Gastroesophageal sphincter (tissue), 3 donors: Measurements from ENCODE around the gene MARCO.

Experiments
- CTCF ChIP-seq, 4 experiments: fragments of 200-600 bp in 2 of 4; fragments of 450-650 bp in 2 of 4; sonication (generic) in 1 of 4; IDR thresholded peaks; one replicate each; pipeline ENCODE4 v1.5.1; 2017 to 2019; ENCODE audit warnings: antibody characterized with exemption in 4 of 4, mild to moderate bottlenecking in 2 of 4, moderate library complexity in 2 of 4
- EP300 ChIP-seq: sonication (generic); formaldehyde crosslinking; IDR thresholded peaks from one replicate; pipeline ENCODE4 v1.6.1; 2017; ENCODE audit warnings: antibody characterized with exemption, mild to moderate bottlenecking
- POLR2AphosphoS5 ChIP-seq: sonication (generic); formaldehyde crosslinking; IDR thresholded peaks from one replicate; pipeline ENCODE4 v1.6.1; 2017; ENCODE audit warnings: antibody characterized with exemption

- TF ChIP-seq CTCF (IDR thresholded peaks at IDR 0.05), result no peak
- TF ChIP-seq POLR2AphosphoS5, result no peak
- no peak for TF ChIP-seq EP300
These were observed 45.9 kb downstream of the MARCO start for GRCh38 chr2:118987886-118988285.
